ENCODE measurements around the gene CHD3. TPM values are rescaled to one million over a fixed set of nuclear protein-coding genes. Genes with fewer than 3 reads are reported as not detected.

Gene CHD3
- total and polyA plus RNA-seq, 10 of the 15 experiments (the other 5 are each of a cell fraction or from before 2014, with no cell fraction given), result 1.4 to 86.8 (median 39.1) TPM

DNA sequence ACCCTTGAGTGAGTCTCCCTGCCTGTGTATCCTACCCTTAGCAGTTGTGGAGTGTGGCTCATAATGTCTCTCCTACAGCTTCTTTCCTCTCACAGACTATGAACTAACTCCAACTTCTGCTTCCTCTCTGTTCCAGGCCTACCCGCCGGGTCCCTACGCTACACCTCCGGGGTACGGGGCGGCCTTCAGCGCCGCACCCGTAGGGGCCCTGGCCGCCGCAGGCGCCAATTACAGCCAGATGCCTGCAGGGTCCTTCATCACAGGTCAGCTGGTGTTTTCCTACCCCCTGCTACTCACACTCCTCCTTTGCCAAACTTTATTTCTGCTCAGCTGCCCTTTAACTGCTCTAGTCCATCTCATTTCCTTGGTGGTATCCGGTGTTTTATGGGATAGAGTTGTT lies 22.1 kb downstream of the CHD3 start:
- intact Hi-C loops (cut with micrococcal nuclease; ENCODE audit: unreplicated experiment) (no loop called here), in situ Hi-C loops (cut with MboI) (loop anchor here (5.0 kb wide), 2 partner anchors 77 to 132 kb away; no protein-coding TSS in a partner anchor)
- TF ChIP-seq, protein P1, sequence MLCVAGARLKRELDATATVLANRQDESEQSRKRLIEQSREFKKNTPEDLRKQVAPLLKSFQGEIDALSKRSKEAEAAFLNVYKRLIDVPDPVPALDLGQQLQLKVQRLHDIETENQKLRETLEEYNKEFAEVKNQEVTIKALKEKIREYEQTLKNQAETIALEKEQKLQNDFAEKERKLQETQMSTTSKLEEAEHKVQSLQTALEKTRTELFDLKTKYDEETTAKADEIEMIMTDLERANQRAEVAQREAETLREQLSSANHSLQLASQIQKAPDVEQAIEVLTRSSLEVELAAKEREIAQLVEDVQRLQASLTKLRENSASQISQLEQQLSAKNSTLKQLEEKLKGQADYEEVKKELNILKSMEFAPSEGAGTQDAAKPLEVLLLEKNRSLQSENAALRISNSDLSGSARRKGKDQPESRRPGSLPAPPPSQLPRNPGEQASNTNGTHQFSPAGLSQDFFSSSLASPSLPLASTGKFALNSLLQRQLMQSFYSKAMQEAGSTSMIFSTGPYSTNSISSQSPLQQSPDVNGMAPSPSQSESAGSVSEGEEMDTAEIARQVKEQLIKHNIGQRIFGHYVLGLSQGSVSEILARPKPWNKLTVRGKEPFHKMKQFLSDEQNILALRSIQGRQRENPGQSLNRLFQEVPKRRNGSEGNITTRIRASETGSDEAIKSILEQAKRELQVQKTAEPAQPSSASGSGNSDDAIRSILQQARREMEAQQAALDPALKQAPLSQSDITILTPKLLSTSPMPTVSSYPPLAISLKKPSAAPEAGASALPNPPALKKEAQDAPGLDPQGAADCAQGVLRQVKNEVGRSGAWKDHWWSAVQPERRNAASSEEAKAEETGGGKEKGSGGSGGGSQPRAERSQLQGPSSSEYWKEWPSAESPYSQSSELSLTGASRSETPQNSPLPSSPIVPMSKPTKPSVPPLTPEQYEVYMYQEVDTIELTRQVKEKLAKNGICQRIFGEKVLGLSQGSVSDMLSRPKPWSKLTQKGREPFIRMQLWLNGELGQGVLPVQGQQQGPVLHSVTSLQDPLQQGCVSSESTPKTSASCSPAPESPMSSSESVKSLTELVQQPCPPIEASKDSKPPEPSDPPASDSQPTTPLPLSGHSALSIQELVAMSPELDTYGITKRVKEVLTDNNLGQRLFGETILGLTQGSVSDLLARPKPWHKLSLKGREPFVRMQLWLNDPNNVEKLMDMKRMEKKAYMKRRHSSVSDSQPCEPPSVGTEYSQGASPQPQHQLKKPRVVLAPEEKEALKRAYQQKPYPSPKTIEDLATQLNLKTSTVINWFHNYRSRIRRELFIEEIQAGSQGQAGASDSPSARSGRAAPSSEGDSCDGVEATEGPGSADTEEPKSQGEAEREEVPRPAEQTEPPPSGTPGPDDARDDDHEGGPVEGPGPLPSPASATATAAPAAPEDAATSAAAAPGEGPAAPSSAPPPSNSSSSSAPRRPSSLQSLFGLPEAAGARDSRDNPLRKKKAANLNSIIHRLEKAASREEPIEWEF (IDR thresholded peaks at IDR 0.05; ENCODE audit: insufficient replicate concordance, low read depth, low read length), result no peak
- TF ChIP-seq, protein P2, sequence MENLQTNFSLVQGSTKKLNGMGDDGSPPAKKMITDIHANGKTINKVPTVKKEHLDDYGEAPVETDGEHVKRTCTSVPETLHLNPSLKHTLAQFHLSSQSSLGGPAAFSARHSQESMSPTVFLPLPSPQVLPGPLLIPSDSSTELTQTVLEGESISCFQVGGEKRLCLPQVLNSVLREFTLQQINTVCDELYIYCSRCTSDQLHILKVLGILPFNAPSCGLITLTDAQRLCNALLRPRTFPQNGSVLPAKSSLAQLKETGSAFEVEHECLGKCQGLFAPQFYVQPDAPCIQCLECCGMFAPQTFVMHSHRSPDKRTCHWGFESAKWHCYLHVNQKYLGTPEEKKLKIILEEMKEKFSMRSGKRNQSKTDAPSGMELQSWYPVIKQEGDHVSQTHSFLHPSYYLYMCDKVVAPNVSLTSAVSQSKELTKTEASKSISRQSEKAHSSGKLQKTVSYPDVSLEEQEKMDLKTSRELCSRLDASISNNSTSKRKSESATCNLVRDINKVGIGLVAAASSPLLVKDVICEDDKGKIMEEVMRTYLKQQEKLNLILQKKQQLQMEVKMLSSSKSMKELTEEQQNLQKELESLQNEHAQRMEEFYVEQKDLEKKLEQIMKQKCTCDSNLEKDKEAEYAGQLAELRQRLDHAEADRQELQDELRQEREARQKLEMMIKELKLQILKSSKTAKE (IDR thresholded peaks at IDR 0.05; ENCODE audit: low read depth, poor library complexity, severe bottlenecking), result no peak
- TF ChIP-seq TCF12 (IDR thresholded peaks at IDR 0.05; ENCODE audit: low read depth, low read length) (no peak), NR2C1 (IDR thresholded peaks at IDR 0.05) (no peak), MXI1 (IDR thresholded peaks at IDR 0.05; ENCODE audit: low read depth, low read length) (no peak), IKZF2 (IDR thresholded peaks at IDR 0.05) (no peak), NRF1 (conservative IDR thresholded peaks at IDR 0.05; ENCODE audit: low read depth, low read length) (no peak), TAF1 (IDR thresholded peaks at IDR 0.05; ENCODE audit: borderline replicate concordance, low read depth, low read length) (no peak), EP300 (IDR thresholded peaks at IDR 0.05; ENCODE audit: borderline replicate concordance in 1 of 2, control insufficient read depth in 1 of 2, low read depth in 2 of 2, low read length in 2 of 2) (no peak), ZNF24 (IDR thresholded peaks at IDR 0.05) (no peak), RUNX3 (IDR thresholded peaks at IDR 0.05; ENCODE audit: low read length) (no peak), RFX5 (IDR thresholded peaks at IDR 0.05; ENCODE audit: low read depth, low read length) (no peak), PAX5 (IDR thresholded peaks at IDR 0.05; ENCODE audit: borderline replicate concordance, low read depth, low read length) (no peak), SMAD5 (IDR thresholded peaks at IDR 0.05; ENCODE audit: low read depth) (no peak), ZNF274 (IDR thresholded peaks at IDR 0.05; ENCODE audit: insufficient read depth, insufficient read length) (no peak)
- TF ChIP-seq, protein P3, sequence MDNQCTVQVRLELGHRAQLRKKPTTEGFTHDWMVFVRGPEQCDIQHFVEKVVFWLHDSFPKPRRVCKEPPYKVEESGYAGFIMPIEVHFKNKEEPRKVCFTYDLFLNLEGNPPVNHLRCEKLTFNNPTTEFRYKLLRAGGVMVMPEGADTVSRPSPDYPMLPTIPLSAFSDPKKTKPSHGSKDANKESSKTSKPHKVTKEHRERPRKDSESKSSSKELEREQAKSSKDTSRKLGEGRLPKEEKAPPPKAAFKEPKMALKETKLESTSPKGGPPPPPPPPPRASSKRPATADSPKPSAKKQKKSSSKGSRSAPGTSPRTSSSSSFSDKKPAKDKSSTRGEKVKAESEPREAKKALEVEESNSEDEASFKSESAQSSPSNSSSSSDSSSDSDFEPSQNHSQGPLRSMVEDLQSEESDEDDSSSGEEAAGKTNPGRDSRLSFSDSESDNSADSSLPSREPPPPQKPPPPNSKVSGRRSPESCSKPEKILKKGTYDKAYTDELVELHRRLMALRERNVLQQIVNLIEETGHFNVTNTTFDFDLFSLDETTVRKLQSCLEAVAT (IDR thresholded peaks at IDR 0.05), result no peak

More for the DNA sequence above, 22.1 kb downstream of the CHD3 start:
- H4K20me1 ChIP-seq (ENCODE audit: control insufficient read depth, insufficient read depth), result no peaks in the 10 kb centered on the region
- no peak overlapping the region for H3K4me2 ChIP-seq (ENCODE audit: control insufficient read depth, insufficient read depth)
- 68% methylated on average over 13 of the region's 13 CpGs for WGBS (ENCODE audit: insufficient coverage, insufficient replicate concordance, low lambda C conversion rate, missing lambda C conversion rate)
- DNase-seq (ENCODE audit: low read depth, low spot score) (no peak), ATAC-seq (no peak), FAIRE-seq (no peak)
- no peak overlapping the region for H3K4me3 ChIP-seq
- H3K9me3 ChIP-seq (replicated peaks; ENCODE audit: control insufficient read depth, insufficient read depth, low read length), result no peaks in the 10 kb centered on the region
- H3K9ac ChIP-seq (ENCODE audit: control insufficient read depth, insufficient read depth, low read length), result no peak overlapping the region
- no peak overlapping the region for H3K27ac ChIP-seq (ENCODE audit: control insufficient read depth, insufficient read depth)
- H2AFZ ChIP-seq (ENCODE audit: control insufficient read depth, low read depth, low read length), result no peak overlapping the region
- ChIA-PET CTCF (interaction anchor here (1.1 to 8.2 kb wide), 4 partner anchors 44 to 147 kb away, joined by 3 to 79 read pairs (median 38); no protein-coding TSS in a partner anchor), SMC1A (ENCODE audit: uncharacterized antibody, unreplicated experiment) (no interaction called here), RAD21 (ENCODE audit: unreplicated experiment) (no interaction called here), POLR2A (no interaction called here)
- no TSS peak for BruUV-seq (replicated peaks)
- H3K4me1 ChIP-seq (ENCODE audit: control insufficient read depth, insufficient read depth, low read length), result peaks cover 5% of the 10 kb centered on the region
- H3K27me3 ChIP-seq (replicated peaks in 1 of 2; ENCODE audit: control insufficient read depth in 2 of 2, insufficient read depth in 2 of 2, low read length in 1 of 2), result no peaks in the 10 kb centered on the region
- H3K36me3 ChIP-seq (ENCODE audit: control insufficient read depth in 2 of 2, insufficient read depth in 2 of 2, low read length in 1 of 2), result peaks cover 16 to 24% of the 10 kb centered on the region in 2 experiments
- H3K79me2 ChIP-seq (ENCODE audit: control insufficient read depth, insufficient read depth, low read length), result no peaks in the 10 kb centered on the region

All from GM12878 (cell line).